ENCODE data around the gene ASAP3.
"Not testable (repeated sequence)": the region's sequence is repeated elsewhere in the genome, so short reads cannot be mapped to it uniquely, and the experiment has no call there.

Gene ASAP3

DNA sequence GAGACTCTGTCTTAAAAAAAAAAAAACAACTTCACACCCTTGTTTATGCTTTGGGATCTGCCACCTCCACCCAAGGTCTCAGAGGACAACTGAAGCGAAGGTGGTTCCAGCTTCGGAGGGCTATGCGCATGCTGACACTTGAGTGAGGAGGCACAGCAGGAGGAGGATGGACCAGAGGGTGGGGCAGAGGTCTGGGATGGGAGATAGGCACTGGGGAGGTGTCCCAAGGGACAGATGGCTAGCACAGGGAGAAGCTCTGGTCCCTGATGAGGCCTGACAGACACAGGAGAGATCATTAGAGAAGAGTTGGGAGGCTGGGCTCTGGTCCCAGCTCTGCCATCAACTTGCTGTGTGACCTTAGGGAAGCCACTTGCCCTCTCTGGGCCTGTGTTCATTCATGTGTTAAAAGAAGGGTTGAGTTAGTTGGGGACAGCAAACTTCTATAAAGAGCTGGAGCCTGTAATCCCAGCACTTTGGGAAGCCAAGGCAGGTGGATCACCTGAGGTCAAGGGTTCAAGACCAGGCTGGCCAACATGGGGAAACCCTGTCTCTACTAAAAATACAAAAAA lies 30.2 kb upstream of the ASAP3 start:
- no peak for DNase-seq

DNA sequence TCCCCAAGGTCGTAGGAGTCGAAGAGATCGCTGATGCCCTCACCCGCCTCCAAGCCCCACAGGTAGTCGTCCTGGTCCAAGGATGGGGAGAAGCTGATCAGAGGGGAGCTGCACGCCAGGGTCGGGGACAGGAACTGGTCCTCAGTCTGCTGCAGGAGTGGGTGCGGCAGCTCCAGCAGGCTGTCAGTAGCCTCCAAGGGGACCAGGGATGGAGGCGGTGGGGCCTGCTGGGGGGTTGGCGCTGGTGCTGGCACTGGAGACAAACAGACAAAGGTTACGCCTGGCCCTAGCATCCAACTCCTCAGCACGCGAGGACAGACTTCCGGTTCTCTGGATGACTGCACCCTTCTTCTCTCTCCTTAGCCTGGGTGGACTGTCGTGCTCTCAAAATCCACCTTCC lies 25.9 kb upstream of the ASAP3 start:
- DNase-seq, result no peak

DNA sequence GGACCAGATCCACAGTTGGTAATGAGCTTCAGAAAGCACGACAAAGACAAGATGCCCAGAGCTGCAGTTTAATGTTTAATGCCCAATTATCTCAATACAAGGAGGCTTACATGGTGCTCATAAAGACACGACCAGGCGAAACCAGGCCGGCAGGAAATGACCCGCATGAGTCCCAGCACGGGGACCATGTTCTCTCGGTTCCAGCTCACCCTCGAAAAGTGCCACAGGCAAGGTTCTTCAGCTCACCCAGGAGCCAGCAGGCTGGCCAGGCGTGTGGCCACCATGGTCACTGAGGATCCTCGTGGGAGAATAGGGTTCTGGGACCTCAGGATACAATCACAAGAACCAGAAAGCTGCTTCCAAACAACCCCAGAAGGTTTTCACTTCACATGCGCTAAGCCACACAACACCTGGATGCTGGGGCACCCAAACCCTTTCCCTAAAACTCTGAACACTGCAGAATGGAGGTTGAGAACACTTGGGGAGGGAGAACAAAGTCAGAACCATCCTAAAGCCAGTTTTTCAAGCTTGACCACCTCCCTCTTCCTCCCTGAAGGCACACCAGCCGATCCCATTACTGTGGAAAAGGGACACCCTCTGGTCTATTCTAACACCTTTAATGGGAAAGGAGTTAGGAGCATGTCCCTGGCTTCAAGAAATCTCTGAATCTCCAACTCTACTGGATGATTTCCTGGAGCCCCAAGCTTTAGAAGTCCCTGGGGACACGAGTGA lies 22.6 kb upstream of the ASAP3 start:
- no peak for DNase-seq

DNA sequence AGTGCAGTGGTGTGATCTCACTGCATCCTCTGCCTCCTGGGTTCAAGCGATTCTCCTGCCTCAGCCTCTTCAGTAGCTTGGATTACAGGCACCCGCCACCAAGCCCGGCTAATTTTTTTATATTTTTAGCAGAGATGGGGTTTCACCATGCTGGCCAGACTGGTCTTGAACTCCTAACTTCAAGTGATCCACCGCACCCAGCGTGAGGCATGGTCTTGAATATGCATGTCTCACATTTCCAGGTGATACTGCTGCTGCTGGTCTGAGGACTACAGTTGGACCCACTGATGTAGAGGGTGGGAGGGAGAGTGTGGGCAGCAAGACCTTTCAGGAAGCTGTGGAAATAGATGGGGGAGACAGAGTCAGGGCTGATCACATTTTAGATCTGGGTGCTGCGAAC lies 21.9 kb upstream of the ASAP3 start:
- DNase-seq, result no peak

DNA sequence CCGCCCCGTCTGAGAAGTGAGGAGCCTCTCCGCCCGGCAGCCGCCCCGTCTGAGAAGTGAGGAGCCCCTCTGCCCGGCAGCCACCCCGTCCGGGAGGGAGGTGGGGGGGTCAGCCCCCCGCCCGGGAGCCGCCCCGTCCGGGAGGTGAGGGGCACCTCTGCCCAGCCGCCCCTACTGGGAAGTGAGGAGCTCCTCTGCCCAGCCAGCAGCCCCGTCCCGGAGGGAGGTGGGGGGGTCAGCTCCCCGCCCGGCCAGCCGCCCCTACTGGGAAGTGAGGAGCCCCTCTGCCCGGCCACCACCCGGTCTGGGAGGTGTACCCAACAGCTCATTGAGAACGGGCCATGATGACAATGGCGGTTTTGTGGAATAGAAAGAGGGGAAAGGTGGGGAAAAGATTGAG lies 20.2 kb upstream of the ASAP3 start:
- not testable (repeated sequence) for DNase-seq

DNA sequence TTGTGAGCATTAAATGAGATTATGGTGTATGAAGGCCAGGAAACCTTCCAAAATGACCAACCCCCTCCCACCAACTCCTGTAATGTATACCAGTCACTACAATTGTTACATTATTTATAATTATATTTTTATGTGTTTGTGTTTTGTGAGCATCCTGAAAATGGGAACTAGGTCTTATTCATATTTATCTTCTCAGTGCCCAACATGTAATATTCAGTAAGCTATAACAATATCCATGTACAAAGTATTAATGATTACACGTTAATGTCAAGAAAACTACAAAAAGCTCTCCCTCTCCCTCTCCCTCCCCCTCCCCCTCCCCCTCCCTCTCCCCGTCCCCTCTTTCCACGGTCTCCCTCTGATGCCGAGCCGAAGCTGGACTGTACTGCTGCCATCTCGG lies 19.0 kb upstream of the ASAP3 start:
- DNase-seq, result no peak

DNA sequence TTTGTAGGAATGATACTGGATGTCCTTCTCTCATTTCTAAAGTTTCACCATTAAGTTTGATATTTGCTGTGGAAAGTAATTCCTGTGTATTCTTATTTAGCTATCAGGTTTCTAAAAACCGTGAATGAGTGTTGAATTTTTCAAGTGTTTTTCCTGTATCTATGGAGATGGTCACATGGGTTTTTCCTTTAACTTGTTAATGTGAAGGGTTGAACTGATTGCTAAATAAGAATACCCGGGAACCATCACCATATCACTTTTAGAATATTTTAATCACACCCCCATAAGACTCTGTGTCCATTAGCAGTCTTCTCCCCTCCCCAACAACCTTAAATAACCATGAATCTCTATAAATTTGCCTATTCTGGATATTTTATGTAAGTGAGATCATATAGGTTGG lies 16.5 kb upstream of the ASAP3 start:
- DNase-seq, result no peak

DNA sequence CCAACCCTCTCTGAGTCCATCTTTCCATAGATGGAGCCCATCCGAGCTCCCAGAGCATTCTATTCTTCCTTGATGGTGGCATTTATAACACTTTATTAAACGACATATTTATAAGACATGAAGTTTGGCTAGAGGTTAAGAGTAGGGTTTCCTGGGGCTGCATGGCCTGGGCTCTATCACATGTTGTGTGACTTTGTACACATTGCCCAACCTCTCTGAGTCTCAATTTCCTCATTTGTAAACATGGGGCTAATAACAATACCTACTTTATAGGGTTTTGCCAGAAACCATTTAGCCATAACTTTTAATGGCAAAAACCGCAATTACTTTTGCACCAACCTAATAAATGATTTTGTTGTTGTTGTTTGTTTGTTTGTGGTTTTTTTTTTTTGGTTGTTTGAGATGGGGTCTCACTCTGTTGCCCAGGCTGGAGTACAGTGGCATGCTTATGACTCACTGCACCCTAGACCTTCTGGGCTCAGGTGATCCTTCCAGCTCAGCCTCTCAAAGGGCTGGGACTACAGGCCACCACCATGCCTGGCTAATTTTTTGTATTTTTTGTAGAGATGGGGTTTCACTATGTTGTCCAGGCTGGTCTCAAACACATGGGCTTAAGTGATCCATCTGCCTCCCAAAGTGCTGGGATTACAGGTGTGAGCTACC lies 13.9 kb upstream of the ASAP3 start:
- no peak for DNase-seq

DNA sequence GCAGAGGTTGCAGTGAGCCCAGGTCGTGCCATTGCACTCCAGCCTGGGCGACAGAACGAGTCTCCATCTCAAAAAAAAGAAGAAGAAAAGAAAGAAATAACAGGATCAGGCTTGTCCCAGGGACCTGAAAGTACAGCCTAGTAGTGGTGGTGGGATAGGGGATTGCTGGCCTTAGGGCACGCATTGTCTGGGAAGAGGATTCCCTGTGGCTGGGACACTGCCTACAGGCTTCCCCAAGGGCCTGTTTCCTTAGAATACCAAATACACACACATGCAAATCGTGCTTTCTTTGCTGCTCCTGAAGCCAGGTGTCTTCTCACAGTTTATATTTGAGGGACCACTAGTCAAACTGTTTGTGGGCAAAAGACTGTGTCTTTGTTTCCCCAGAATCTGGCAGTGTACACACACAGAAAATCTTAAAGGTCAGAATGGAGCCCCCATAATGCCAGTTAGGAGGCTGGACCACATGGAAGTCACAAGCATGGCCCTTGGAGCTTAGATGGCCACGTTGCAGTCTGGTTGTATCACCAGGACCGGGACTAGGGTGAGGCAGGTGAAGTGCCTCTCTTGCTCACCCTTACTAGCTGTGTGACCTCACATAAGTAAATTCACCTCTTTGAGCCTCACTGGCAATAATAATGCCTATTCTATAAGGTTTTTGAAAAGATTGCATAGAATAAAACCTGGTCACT lies 12.7 kb upstream of the ASAP3 start:
- no peak for DNase-seq

DNA sequence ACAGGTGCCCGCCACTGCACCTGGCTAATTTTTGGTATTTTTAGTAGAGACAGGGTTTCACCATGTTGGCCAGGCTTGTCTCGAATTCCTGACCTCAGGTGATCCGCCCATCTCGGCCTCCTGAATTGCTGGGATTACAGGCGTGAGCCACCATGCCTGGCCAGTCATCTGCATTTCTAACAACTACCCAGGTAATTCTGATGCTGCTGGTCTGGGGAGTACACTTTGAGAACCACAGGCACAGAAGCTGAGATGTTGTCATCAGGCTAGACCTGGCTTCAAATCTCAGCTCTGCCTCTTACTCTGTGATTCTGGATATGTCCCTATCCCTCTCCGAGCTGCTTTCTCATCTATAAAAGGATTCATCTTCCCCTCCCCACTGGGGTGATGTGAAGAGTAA lies 10.9 kb upstream of the ASAP3 start:
- not testable (repeated sequence) for DNase-seq

DNA sequence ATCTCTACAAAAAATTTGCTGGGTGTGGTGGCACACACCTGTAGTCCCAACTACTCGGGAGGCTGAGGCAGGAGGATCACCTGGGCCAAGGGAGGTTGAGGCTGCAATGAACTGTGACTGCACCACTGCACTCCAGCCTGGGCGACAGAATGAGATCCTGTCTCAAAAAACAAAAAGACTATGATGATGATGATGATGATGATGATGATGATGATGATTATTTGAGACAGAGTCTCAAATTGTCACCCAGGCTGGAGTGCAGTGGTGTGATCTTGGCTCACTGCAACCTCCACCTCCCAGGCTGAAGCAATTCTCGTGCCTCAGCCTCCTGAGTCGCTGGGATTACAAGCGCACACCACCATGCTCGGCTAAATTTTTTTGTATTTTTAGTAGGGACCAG lies 8.8 kb upstream of the ASAP3 start:
- not testable (repeated sequence) for DNase-seq

DNA sequence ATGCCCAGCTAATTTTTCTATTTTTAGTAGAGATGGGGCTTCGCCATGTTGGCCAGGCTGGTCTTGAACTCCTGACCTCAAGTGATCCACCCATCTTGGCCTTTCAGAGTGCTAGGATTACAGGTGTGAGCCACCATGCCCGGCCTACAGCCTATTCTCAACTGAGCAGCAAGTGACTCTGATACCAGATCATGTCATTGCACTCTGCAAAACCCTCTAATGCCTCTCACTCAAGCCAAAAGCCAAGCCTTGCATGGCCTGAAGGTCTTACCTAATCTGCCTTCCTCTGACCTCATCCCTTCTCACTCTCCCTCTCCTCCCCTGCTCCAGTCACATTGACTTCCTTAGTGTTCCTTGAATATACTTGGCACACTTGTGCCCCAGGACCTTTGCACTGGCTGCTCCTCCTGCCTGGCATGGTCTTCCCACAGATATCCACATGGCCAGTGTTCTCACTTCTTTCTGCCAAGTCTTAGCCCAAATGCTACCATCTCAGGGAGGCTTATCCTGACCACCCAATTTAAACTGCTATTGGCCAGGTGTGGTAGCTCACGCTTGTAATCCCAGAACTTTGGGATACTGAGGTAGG lies 8.2 kb upstream of the ASAP3 start:
- no peak for DNase-seq

DNA sequence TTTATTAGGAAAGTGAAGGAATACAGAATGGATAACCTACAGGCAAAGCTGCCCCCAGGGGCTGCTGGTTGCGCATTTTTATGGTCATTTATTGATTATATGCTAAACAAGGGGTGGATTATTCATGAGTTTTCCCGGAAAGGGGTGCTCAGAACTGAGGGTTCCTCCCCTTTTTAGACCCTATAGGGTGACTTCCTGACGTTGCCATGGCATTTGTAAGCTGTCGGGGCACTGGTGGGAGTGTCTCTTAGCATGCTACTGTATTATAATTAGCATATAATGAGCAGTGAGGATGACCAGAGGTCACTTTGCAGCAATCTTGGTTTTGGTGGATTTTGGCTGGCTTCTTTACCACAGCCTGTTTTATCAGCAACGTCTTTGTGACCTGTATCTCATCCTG lies 5.9 kb upstream of the ASAP3 start:
- no peak for DNase-seq

DNA sequence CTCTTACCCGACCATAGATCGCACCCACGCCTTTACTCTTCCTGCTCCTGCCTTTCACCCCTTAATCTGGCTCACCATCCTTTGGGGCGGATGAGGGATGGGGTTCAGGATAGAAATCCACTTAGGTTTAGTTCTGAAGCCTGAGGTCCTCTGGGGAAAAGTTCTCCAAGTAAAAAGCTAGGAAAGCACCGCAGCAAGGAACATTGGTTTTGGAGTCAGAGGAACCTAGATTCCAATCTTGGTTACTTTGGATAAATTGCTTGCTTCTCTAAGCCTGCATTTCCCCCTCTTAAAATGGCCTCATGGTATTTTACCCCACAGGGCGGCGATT lies 988 bp upstream of the ASAP3 start:
- DNase-seq, result no peak

DNA sequence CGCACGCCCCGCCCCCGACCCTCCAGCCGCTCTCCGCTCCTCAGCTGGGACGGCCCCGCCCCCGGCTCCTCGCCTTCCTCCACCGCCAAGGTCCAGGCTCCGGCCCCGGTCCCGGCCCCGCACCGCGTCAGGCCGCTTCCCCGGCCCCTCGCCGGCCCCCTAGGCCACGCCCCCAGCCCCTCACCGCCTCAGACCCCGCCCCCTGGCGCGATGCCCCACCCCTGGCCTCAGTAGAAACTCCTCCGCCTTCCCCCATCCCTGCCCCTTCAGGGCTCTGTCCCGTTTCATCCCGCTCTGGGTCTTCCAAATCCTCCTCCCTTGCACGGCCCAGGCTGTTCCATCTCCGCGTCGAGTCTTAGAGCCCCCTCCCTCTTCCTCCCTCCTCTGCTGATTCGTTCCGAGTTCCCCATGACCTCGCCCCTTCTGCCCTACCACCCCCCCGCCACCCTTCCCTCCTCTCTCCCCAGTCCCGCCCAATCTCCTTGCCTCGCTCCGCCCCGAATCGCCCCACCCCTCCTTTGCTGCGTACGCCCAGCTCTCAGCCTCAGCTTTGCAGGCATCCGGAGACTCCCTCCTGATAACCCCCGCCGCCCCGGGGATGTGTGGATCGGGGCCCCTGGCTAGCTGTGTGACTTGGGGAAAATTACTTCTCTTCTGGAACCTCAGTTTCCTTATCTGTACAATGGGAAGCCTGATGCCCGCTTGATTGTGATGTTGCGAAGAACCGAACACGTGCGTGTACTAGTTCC lies 448 bp upstream of the ASAP3 start:
- peak; percentile 69 for DNase-seq

DNA sequence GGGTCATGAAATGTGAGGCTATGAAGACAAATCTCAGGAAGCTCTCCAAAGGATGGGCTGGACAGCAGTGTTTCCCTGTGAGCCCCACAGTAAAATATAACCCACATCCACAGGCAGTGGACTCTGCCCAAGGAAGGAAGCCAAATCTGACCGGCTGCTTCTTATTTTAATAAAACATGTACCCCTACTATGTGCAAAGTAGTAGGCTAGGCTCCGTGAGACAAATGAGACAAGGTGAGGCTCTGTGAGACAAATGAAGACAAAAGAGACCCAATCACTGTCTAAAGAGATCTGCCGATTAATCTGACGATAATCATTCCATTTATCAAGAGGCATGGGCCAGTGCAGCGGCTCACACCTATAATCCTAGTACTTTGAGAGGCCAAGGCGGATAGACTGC lies 2.1 kb downstream of the ASAP3 start:
- DNase-seq, result no peak

DNA sequence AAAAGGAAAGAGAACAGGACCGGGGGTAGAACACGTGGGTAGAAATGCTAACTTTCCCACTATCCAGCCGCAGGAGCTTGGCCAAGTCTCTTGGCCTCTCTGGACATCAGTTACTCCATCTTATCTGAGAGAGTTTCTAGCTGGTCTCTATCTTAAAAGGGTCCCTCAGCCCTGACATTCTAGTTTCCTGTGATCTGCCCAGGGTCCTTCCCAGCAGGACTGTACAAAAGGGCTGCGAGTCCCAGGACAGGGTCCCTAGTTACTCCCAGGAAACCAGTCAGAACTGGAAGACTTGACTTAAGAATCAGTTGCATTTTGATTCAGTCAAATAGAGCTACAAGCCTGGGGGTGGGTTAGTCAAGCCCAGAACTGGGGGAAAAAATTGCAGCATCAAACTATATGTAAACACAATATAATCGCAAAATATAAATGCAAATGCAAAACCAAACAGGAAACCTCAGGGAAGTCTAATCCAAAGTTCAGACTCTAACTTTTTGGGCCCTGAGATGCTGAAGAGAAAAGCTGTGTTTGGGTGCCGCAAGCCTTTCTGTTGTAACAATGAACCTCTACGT lies 2.9 kb downstream of the ASAP3 start:
- no peak for DNase-seq

DNA sequence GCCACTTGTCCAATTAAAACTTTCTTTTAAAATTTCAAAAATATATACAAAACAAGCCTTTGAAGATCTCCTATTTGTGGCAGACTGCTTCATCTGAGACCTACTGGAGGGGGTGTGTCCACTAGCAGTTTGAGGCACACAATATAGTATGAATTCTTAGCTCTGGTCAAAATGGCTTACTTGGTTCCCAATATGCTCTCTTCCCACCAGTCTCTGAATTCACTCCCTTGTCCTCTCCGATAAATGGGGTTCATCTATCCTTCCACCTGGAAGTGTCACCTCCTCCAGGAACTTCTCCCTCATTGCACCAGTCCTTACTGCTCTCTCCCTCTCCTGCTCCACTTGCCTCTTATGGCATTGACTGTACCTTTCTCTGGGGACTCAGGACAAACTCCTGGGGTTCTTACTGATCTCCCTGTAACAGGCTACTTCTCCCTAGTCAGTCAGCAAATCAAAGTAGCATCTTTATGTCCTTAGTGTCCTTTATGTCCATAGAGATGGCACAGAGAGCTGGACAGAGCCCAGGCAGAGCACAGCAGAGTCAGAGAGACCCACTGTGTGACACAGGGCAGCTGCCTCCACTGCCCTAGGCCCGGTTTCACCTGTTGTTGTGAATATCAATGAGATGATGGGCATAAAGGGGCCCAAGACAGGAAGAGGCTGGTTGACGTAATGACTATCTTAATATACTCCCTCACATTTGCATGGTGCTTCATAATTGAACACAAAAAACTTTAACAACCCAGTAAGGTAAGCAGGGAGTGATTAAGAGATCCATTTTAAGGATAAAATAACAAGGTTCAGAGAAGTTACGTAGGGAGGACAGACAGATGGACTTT lies 3.6 kb downstream of the ASAP3 start:
- no peak for DNase-seq

DNA sequence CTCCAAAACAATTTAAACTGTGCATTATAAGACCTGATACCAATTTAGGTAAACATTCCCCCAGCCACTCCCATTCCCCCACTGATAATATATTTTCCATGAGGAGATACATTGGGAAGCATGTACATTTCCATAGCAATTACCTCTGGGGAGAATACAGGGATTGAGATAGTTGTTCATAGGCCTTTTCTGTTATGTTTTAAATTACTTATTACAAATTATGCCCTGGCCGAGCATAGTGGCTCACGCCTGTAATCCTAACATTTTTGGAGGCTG lies 4.4 kb downstream of the ASAP3 start:
- no peak for DNase-seq

DNA sequence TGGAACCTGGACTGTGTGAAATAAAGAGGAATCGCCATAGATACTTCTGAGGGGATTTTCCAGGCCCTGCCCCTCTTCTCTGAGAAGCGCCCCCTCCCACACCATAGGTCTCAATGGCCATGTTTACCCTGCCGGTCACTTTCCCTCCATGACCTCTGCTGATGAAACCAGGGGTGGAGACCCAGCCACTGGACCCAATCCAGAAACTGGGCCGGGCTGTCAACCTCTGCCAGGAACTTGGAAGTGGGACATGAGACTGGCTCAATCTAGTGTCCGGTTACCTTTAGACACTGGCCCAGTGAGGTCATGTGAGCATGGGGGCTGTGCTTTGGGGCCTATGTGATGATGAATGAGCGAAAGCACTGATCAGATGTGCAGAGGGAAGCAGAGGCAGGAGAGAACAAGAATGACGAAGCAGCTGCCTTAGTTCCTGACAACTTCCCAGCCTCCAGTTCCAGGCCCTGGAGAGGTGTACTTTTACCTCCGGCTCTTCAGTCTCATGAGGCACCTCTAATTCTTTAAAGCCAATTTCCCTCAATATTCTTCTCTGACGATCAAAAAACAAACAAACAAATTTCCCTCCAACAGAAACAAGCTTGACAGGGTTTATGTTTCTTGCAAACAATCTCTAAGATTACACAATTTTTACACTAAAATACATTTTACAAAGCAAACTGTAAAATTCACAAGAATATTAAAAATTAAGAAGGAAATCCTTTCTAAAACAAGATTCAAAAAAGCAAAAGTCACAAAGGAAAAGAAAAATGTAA lies 4.9 kb downstream of the ASAP3 start:
- no peak for DNase-seq
